GM19463 (cell line): ENCODE results near the gene FSTL4.
"Not testable (repeated sequence)": the region's sequence is repeated elsewhere in the genome, so short reads cannot be mapped to it uniquely, and the experiment has no call there.

Experiments used
- ATAC-seq: cut with Tn5 transposase; IDR thresholded peaks from one replicate; pipeline ENCODE4 v1.9.1; 2021; ENCODE audit warnings: mild to moderate bottlenecking, moderate library complexity; ENCODE audit not compliant: unreplicated experiment

Gene FSTL4

GRCh38 chr5:133409210-133409674, 203.1 kb downstream of the FSTL4 start:
- ATAC-seq, result no peak

GRCh38 chr5:133408322-133408721, 204.0 kb downstream of the FSTL4 start:
- ATAC-seq, result no peak

DNA sequence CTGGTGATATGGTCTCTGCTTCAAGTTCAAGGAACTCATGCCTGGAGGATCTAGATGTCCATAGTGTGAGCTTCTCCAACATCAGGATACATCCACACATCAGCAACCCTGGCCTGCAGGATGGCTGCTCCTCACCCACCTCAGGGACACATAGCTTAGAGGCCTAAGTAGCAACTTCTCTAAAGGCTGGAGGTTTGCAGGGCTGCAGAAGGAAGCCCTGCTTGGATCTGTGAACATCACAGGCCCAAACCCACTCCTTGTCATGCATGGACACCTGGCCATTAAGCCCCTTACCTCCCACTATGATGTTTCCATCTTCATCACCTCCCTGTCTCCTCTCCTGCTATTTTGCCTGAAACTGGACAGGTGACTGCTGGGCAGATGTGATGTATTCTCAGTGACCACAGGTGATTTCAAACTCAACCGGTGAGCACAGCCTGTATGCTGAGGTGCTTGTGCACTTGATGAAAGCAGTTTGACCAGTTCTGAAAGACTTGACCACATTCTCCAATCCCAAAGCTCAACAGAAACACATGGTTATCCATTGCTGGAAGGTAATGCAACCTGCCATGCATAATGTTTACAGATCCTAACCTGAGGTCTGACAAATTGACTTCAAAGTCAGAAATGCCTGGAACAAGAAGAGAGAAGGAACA, 205.2 kb downstream of the FSTL4 start:
- ATAC-seq, result no peak

DNA sequence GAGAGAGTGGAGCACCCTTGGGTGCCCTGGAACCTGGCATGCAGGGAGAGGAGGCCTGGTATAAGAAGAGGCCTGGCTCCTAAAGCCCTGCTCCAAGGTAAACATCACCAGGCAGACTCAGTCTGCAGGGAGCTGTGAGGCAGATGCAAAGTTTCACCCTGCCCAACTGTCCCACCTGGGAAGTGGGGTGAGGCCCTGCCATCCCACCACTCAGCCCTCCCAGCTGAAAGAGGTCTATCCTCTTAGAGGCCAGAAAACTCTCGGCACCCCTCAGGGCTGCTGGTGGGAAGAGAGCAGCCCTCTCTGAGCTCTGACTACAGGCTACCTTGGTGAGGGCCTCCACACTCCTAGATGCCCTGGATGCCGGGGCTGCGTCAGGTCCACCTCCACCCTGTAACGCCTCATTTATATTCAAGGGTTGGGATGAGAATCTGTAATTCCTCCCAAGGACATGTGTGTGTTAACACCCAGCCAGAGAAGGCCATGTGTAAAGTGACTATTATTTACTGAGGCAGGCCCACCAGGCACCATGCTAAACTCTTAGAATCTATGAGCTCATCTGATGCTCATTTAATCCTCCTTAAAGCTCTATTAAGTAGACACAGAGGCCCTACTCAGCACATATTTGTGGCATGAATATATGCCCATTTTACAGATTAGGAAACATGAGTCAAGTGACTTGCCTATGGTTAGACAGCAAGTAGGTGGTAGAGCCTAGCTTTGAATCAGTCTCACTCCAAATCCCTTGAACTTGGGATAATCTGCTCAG, 205.9 kb downstream of the FSTL4 start:
- ATAC-seq, result no peak

DNA sequence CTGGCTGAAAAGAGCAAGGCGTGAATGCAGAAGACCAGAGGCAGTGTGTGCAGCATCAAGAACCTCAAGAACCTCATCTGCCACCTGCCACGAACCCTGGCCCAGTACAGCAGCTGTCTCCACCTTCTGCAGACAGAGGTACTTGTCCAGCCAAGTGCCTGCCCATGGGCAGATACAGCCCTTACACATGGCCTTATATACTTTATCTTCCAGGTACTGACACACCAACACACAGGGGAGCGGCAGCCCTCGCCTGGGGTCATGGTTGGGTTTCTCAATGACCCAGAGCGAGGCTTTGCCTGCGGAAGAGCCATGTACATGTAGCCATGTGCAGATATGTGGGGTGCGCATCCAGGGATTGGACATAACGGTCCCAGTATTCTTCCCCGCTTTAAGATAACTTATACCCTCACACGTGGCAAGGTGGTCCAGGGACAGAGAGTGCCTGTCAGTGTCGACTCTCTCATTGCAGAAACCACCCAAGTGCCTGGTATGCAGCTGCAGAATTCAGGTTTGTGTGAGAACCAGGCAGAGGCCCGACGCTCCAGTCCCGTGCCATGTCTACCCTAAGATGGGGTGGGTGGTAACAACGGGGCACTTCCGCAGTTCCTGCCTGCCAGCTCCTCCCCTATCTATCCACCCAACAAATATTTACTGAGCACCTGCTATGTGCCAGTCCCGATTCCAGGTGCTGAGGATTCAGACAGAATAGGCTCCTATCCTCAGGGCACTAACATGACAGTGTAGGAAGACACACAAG, 206.9 kb downstream of the FSTL4 start:
- no peak for ATAC-seq

- no peak for ATAC-seq
These were observed 207.6 kb downstream of the FSTL4 start for GRCh38 chr5:133404724-133405123.

DNA sequence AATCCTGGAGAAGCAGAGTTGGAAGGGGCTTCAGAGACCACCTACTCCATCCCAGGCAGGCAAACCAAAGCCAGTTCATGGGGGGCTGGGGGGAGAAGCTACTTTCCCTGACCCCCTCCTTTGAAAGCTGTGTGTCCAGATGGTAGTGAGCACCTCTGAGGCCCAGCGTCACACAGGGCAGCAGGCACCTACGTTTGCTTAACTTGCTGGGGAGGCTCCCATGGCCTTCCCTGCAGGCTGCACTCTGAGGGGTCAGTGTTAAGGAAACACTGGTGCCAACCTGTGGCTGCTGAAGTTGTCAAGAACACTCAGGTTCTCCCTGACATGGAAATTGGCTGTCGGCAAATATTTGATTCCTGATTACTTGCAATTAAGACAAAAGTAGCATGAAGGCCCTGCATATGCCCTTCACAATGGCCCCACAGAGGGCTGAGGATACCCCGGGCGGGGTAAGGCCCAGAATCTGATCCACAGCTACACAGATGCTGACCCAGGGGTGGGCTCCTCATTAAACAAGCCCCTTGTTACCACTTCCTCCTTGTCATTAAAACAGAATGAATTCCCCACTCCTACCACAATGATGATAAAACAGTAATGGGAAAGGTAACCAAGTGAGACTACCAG, 208.5 kb downstream of the FSTL4 start:
- no peak for ATAC-seq

GRCh38 chr5:133402775-133403174, 209.6 kb downstream of the FSTL4 start:
- no peak for ATAC-seq

GRCh38 chr5:133401731-133402347, 210.5 kb downstream of the FSTL4 start:
- no peak for ATAC-seq

DNA sequence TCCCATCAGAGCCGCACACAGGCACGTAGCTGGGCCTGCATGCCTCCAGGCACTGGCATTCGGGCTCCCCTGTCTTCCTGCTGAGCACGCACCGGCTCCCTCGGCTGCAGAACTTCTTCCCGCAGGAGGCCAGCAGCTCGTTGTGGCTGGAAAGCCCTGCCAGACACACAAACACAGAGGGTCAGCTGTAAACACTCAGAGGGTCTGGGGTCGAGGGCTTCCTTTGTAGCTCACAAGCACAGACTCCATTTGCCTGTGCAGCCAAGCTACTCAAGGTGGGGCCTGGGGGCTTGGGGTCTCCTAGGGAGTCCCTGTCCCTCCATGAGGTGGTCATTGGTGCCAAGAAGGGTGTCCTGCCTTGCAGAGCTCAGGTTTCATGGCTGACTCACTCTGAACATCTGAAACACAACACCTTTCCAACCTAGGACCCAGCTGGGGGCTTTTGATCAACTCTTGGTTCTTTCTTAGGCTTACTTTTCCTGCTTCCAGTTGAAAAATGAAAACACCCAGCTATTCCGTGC, 211.4 kb downstream of the FSTL4 start:
- no peak for ATAC-seq

- ATAC-seq, result no peak
These were observed 212.2 kb downstream of the FSTL4 start for GRCh38 chr5:133400120-133400519.

GRCh38 chr5:133399247-133399891, 213.0 kb downstream of the FSTL4 start:
- no peak for ATAC-seq

GRCh38 chr5:133398646-133399101, 213.7 kb downstream of the FSTL4 start:
- ATAC-seq, result peak; percentile 86

GRCh38 chr5:133397990-133398645, 214.2 kb downstream of the FSTL4 start:
- ATAC-seq, result no peak

DNA sequence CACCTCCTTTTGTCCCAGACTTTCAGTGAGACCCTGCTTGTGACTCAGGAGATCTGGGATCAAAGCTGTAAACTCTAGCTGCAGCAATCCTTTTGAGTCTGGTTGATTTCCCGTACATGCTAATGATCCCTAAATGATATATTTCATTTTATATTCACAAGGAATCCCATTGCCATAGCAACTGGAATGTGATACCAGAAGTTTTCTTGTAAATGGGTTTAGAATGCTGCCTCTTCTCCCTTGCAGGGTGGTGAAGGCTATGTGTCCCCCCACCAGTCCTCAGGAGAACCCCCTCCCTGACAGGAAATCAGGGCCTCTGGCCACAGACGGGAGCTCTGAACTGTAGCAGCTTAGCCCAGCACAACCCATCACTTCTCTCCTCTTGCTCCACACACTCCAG, 215.0 kb downstream of the FSTL4 start:
- ATAC-seq, result no peak

DNA sequence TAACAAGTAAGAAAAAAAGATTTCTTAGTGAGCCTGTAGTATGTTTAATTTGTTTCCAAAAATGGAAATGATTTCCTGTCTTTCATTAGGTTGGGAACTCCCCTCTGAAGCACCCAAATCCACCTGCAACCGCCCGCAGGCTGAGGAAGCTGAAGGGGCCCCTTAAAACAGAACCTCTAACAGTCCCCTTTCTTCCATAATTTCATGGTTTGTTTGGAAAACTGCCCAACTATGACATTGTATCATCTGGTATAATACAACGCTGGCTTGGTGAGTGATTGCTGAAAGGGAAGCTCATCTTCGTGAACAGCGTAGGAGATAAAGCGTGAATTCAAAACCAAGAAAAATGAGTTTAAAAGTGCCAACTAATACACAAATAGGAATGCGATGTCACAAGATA, 215.5 kb downstream of the FSTL4 start:
- no peak for ATAC-seq

GRCh38 chr5:133396187-133396741, 216.1 kb downstream of the FSTL4 start:
- no peak for ATAC-seq

DNA sequence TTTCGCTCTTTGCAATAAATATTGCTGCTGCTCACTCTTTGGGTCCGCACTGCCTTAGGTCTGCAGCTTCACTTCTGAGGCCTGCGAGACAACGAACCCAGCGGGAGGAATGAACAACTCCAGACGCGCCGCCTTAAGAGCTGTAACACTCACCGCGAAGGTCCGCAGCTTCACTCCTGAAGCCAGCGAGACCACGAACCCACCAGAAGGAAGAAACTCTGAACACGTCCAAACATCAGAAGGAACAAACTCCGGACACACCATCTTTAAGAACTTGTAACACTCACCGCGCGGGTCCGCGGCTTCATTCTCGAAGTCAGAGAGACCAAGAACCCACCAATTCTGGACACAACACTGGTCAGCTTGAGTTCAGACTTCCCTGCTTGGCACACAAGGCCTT, 217.1 kb downstream of the FSTL4 start:
- ATAC-seq, result not testable (repeated sequence)

GRCh38 chr5:133394477-133394817, 217.9 kb downstream of the FSTL4 start:
- not testable (repeated sequence) for ATAC-seq
